ENCODE results near the gene KLHL29.
A peak's percentile ranks its signal among the peaks of the same experiment; 100 is the strongest.
"Not testable (repeated sequence)": the region's sequence is repeated elsewhere in the genome, so short reads cannot be mapped to it uniquely, and the experiment has no call there.

KLHL29 gene

GRCh38 chr2:23373666-23374065, 11.3 kb upstream of the KLHL29 start:
- no peak for DNase-seq

- DNase-seq = peak; percentile 56
Measured at GRCh38 chr2:23375448-23375847, 9.5 kb upstream of the KLHL29 start.

- DNase-seq = no peak
Measured at GRCh38 chr2:23376075-23376474, 8.9 kb upstream of the KLHL29 start.

GRCh38 chr2:23376972-23377371, 8.0 kb upstream of the KLHL29 start:
- DNase-seq = no peak

- DNase-seq = no peak
Measured at GRCh38 chr2:23377771-23378170, 7.2 kb upstream of the KLHL29 start.

- no peak for DNase-seq
Measured at GRCh38 chr2:23378496-23378895, 6.5 kb upstream of the KLHL29 start.

- DNase-seq = no peak
Measured at GRCh38 chr2:23379220-23379695, 5.7 kb upstream of the KLHL29 start.

- no peak for DNase-seq
Measured at GRCh38 chr2:23380562-23381065, 4.4 kb upstream of the KLHL29 start.

GRCh38 chr2:23381084-23381483, 3.9 kb upstream of the KLHL29 start:
- DNase-seq = peak; percentile 24

- DNase-seq = no peak
Measured at GRCh38 chr2:23381485-23381884, 3.5 kb upstream of the KLHL29 start.

GRCh38 chr2:23383100-23383499, 1.9 kb upstream of the KLHL29 start:
- DNase-seq = peak; percentile 68

- peak; percentile 80 for DNase-seq
Measured at GRCh38 chr2:23385351-23385747, 370 bp downstream of the KLHL29 start.

GRCh38 chr2:23385748-23386338, 864 bp downstream of the KLHL29 start:
- no peak for DNase-seq

- DNase-seq = peak; percentile 72
Measured at GRCh38 chr2:23386339-23387220, 1.6 kb downstream of the KLHL29 start.

GRCh38 chr2:23387221-23387550, 2.2 kb downstream of the KLHL29 start:
- no peak for DNase-seq

- no peak for DNase-seq
Measured at GRCh38 chr2:23387845-23388244, 2.9 kb downstream of the KLHL29 start.

- no peak for DNase-seq
Measured at GRCh38 chr2:23388294-23388693, 3.3 kb downstream of the KLHL29 start.

GRCh38 chr2:23388756-23389514, 4.0 kb downstream of the KLHL29 start:
- no peak for DNase-seq

- no peak for DNase-seq
Measured at GRCh38 chr2:23390152-23390551, 5.2 kb downstream of the KLHL29 start.

- DNase-seq = not testable (repeated sequence)
Measured at GRCh38 chr2:23391237-23391736, 6.3 kb downstream of the KLHL29 start.

- no peak for DNase-seq
Measured at GRCh38 chr2:23393722-23394121, 8.7 kb downstream of the KLHL29 start.

GRCh38 chr2:23394700-23395099, 9.7 kb downstream of the KLHL29 start:
- DNase-seq = no peak

- no peak for DNase-seq
Measured at GRCh38 chr2:23397478-23397877, 12.5 kb downstream of the KLHL29 start.

Measured in eye (tissue), 1 donor.